Globus pallidus (tissue), 1 donor: ENCODE measurements around the gene RDH8.

Experiments
- DNase-seq: peaks from one replicate; pipeline ENCODE4 v3.0.0-alpha.2; 2015; ENCODE audit warnings: low spot score

Gene RDH8

DNA sequence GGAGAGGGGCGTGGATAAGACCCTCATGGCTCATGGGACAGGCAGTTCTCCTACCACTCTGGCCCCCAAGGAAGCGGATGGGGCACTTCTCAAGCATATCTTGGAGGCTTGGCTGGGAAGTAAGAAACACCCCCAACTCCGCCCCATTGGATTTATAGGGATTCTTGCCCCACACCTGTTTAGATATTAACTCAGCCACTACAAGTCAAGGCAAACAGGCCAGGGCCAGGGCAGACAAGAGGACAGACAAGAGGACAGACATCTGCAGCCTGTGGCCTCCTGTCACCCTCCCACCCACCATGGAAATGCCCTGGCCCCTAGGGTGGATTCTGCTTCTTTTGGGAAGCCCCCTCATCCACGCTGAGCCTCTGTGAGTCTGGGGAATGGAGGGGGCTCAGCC is 24.1 kb downstream of the RDH8 start:
- no peak for DNase-seq

GRCh38 chr19:10037809-10038208 is 24.5 kb downstream of the RDH8 start:
- DNase-seq, result no peak

GRCh38 chr19:10043286-10043927 is 30.1 kb downstream of the RDH8 start:
- no peak for DNase-seq

DNA sequence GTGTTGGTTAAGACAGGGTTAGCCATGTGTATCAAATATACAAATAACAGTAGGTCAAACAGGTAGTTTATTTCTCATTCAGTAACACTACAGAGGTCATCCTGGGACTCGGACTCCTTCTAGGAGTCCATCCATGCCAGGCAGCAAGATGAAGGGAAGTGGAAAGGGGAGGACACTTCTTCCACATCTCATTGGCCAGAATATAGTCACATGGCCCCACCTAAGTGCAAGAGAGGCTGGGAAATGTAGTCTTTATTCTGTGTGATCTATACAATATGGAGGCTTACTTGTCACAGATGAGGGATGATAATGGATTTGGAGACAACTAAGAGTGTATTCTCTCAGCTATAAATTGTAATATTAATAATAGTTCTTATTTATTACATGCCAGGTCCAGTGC is 31.1 kb downstream of the RDH8 start:
- DNase-seq, result no peak

DNA sequence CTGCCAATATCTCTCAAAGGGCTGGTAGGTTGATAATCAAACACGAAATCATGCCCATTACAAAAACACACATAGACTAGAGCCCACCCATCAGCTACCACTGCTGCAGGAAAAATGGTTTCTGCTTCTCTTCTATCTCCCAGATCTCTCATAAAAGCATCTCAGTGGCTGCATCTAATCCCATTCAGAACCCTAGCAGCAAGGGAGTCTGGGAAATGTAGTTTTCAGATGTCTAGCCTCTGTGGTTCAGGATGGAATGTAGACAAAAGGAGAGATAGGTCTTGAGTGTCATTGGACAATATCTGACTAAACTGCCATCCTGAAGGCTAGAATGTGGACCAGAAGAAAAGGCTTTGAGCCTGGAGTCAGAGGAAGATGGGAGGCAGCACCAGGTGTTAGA is 32.1 kb downstream of the RDH8 start:
- no peak for DNase-seq

DNA sequence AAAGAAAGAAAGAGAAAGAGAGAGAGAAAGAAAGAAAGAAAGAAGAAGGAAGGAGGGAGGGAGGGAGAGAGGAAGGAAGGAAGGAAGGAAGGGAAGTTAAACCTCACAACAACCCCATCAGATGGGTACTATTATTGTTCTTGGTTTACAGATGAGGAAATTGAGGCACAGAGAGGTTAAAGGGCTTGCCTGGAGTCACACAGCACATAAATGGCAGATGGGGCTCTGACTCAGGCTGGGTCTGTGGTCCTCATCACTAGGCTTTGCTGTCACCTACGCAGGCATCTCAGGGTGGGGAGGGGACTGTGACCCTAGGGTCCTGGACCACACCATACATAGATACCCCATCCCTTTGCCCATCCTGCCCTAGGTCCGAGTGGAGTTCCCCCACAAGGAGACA is 36.3 kb downstream of the RDH8 start:
- no peak for DNase-seq

GRCh38 chr19:10052602-10053360 is 39.5 kb downstream of the RDH8 start:
- no peak for DNase-seq

GRCh38 chr19:10061717-10062310 is 48.5 kb downstream of the RDH8 start:
- DNase-seq, result no peak

DNA sequence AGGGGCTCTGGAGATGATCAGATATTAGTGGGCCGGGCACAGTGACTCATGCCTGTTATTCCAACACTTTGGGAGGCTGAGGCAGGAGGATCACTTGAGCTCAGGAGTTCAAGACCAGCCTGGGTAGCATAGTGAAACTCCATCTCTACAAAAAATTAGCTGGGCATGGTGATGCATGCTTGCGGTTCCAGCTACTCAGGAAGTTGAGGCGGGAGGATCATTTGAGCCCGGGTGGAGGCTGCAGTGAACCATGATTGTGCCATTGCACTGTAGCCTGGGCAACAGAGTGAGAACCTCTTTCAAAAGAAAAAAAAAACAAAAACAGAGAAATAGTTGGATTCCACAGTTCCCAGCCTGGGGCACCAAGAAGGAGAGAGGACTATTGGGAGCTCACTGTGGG is 54.9 kb downstream of the RDH8 start:
- no peak for DNase-seq

- no peak for DNase-seq
These were observed 55.8 kb downstream of the RDH8 start for GRCh38 chr19:10069046-10069445.

- no peak for DNase-seq
These were observed 57.6 kb downstream of the RDH8 start for GRCh38 chr19:10070730-10071446.
